Measurements from ENCODE around the gene SDK2.

DNA sequence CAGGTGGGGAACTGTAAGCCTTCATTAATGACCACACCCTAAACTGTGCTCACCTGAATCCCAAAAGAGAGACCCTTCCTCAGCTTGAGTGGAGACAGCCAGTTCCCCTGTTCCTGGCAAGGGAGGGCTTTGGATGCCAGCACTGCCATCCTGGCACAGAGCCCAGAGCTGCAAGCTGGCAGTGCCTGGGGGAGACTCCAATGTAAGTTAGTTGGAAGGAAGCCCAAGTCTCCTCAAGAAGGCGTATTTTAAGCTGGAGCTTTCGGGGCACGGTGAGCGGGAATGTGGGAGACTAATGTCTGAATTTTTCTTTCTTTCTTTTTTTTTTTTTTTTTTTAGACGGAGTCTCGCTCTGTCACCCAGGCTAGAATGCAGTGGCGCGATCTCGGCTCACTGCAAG is 337.1 kb downstream of the SDK2 start:
- TF ChIP-seq POLR2AphosphoS5 (IDR thresholded peaks at IDR 0.05; ENCODE audit: low read depth, low read length) (no peak), SIN3A (IDR thresholded peaks at IDR 0.05; ENCODE audit: borderline replicate concordance, insufficient read depth, low read length) (no peak), TAF1 (IDR thresholded peaks at IDR 0.05; ENCODE audit: borderline replicate concordance, insufficient read depth, low read length) (no peak), FOXP2 (optimal IDR thresholded peaks at IDR 0.05; ENCODE audit: borderline replicate concordance, extremely low read depth, extremely low read length, insufficient read depth) (no peak)
- TF ChIP-seq, protein P1, sequence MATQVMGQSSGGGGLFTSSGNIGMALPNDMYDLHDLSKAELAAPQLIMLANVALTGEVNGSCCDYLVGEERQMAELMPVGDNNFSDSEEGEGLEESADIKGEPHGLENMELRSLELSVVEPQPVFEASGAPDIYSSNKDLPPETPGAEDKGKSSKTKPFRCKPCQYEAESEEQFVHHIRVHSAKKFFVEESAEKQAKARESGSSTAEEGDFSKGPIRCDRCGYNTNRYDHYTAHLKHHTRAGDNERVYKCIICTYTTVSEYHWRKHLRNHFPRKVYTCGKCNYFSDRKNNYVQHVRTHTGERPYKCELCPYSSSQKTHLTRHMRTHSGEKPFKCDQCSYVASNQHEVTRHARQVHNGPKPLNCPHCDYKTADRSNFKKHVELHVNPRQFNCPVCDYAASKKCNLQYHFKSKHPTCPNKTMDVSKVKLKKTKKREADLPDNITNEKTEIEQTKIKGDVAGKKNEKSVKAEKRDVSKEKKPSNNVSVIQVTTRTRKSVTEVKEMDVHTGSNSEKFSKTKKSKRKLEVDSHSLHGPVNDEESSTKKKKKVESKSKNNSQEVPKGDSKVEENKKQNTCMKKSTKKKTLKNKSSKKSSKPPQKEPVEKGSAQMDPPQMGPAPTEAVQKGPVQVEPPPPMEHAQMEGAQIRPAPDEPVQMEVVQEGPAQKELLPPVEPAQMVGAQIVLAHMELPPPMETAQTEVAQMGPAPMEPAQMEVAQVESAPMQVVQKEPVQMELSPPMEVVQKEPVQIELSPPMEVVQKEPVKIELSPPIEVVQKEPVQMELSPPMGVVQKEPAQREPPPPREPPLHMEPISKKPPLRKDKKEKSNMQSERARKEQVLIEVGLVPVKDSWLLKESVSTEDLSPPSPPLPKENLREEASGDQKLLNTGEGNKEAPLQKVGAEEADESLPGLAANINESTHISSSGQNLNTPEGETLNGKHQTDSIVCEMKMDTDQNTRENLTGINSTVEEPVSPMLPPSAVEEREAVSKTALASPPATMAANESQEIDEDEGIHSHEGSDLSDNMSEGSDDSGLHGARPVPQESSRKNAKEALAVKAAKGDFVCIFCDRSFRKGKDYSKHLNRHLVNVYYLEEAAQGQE (IDR thresholded peaks at IDR 0.05; ENCODE audit: insufficient read depth in 1 of 2, low read depth in 2 of 2, low read length in 2 of 2), result no peak
